Measurements from ENCODE around the gene ISY1. TPM values are rescaled to one million over a fixed set of nuclear protein-coding genes. Genes with fewer than 3 reads are reported as not detected.

Gene ISY1
- total and polyA plus RNA-seq, 7 donors, result 18.0 to 31.2 (median 25.2) TPM

DNA sequence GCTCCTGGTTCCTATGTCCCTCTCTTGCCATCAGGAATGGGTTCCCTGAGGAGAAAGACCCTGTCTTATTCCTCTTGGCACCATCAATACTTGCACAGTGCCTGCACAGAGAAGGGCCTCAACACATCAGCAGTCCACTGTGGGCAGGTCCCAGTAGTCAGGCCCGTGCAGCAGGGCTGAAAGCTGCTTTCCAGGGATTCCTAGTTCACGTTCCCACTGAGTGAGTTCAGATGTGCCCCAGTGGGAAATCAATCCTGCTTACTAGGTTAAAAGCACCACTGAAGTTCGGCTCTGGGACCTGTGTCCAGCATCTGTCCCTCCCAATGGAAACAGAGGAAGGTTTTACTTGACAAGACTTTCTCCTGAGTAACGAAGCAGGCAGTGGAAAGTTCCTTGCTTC, 55.0 kb downstream of the ISY1 start:
- 93% methylated on average over 4 of the region's 4 CpGs for WGBS, 2 donors
- H3K36me3 ChIP-seq, result peaks cover 0 to 7% (median 0%) of the 10 kb centered on the region in 4 donors
- intact Hi-C loops (cut with DNase I), result no loop called here
- no peak for DNase-seq
- H3K27ac ChIP-seq, result no peak overlapping the region
- H3K9me3 ChIP-seq, result no peaks in the 10 kb centered on the region
- H3K27me3 ChIP-seq, result no peaks in the 10 kb centered on the region
- no peak for TF ChIP-seq POLR2AphosphoS5 (IDR thresholded peaks at IDR 0.05)
- no peak for TF ChIP-seq EP300 (IDR thresholded peaks at IDR 0.05)
- TF ChIP-seq POLR2A (IDR thresholded peaks at IDR 0.05), result no peak
- TF ChIP-seq, protein P1, sequence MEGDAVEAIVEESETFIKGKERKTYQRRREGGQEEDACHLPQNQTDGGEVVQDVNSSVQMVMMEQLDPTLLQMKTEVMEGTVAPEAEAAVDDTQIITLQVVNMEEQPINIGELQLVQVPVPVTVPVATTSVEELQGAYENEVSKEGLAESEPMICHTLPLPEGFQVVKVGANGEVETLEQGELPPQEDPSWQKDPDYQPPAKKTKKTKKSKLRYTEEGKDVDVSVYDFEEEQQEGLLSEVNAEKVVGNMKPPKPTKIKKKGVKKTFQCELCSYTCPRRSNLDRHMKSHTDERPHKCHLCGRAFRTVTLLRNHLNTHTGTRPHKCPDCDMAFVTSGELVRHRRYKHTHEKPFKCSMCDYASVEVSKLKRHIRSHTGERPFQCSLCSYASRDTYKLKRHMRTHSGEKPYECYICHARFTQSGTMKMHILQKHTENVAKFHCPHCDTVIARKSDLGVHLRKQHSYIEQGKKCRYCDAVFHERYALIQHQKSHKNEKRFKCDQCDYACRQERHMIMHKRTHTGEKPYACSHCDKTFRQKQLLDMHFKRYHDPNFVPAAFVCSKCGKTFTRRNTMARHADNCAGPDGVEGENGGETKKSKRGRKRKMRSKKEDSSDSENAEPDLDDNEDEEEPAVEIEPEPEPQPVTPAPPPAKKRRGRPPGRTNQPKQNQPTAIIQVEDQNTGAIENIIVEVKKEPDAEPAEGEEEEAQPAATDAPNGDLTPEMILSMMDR (IDR thresholded peaks at IDR 0.05), result no peak
- H3K4me1 ChIP-seq, result peaks cover 0 to 10% (median 0%) of the 10 kb centered on the region in 4 donors
- no peak overlapping the region for H3K4me3 ChIP-seq

DNA sequence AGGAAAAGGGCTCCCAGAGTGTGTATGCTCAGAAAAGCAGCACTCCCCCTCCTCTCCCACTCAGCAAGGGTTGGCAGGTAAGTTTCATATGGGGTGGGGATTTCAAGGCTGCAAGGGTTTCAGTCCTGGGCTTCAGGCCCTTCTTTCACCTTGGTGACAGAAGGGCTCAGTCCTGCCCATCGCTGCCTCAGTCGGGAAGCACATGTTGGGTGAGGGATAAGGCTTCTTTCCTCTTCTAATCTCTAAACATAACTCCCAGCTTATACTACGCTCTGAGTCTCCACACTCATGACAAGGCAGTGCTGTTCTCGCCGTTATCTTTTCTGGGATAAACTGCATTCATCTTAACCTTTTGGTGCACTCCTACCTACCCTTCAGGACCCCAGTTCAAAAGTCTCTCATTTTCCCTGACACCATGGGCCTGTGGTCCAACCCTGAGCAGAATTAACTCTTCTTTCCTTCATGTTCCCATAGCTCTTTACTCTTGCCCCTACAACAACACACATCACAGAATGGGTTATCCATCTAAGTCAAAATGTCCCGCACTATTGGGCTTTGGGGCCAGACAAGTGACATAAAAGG, 56.3 kb downstream of the ISY1 start:
- no peaks in the 10 kb centered on the region for H3K27me3 ChIP-seq
- peaks cover 0 to 3% (median 0%) of the 10 kb centered on the region in 4 donors for H3K36me3 ChIP-seq
- H3K27ac ChIP-seq, result no peak overlapping the region
- DNase-seq, result no peak
- 94 to 95% methylated on average over 6 of the region's 6 CpGs for WGBS, 2 donors
- H3K9me3 ChIP-seq, result no peaks in the 10 kb centered on the region
- intact Hi-C loops (cut with DNase I), result no loop called here
- no peak overlapping the region for H3K4me3 ChIP-seq
- TF ChIP-seq, protein P1 (IDR thresholded peaks at IDR 0.05), result no peak
- peaks cover 0 to 10% (median 0%) of the 10 kb centered on the region in 4 donors for H3K4me1 ChIP-seq

GRCh38 chr3:129104051-129104450, 56.8 kb downstream of the ISY1 start:
- peaks cover 0 to 10% (median 0%) of the 10 kb centered on the region in 4 donors for H3K4me1 ChIP-seq
- H3K36me3 ChIP-seq, result no peaks in the 10 kb centered on the region
- H3K4me3 ChIP-seq, result no peak overlapping the region
- no peak for TF ChIP-seq EP300 (IDR thresholded peaks at IDR 0.05)
- no peak for TF ChIP-seq POLR2AphosphoS5 (IDR thresholded peaks at IDR 0.05)
- no peak for TF ChIP-seq POLR2A (IDR thresholded peaks at IDR 0.05)
- TF ChIP-seq, protein P1 (IDR thresholded peaks at IDR 0.05), result no peak
- H3K27ac ChIP-seq, result no peak overlapping the region
- WGBS, 2 donors, result 94 to 96% methylated on average over 6 of the region's 6 CpGs
- no peaks in the 10 kb centered on the region for H3K27me3 ChIP-seq
- intact Hi-C loops (cut with DNase I), result no loop called here
- DNase-seq, result no peak
- no peaks in the 10 kb centered on the region for H3K9me3 ChIP-seq

- Histone ChIP-seq H3K9me3 (no peaks in the 10 kb centered on the region), H3K27me3 (no peaks in the 10 kb centered on the region), H3K27ac (no peak overlapping the region), H3K36me3 (no peaks in the 10 kb centered on the region), H3K4me1 (peaks cover 0 to 10% (median 0%) of the 10 kb centered on the region in 4 donors), H3K4me3 (no peak overlapping the region)
- intact Hi-C loops (cut with DNase I), result no loop called here
- TF ChIP-seq, protein P1 (IDR thresholded peaks at IDR 0.05), result no peak
- TF ChIP-seq EP300 (IDR thresholded peaks at IDR 0.05) (no peak), POLR2A (IDR thresholded peaks at IDR 0.05) (no peak), POLR2AphosphoS5 (IDR thresholded peaks at IDR 0.05) (no peak)
- 87 to 89% methylated on average over 7 of the region's 7 CpGs for WGBS, 2 donors
- DNase-seq, result no peak
Measured at GRCh38 chr3:129103296-129103695, 57.6 kb downstream of the ISY1 start.

Data from sigmoid colon (tissue), 7 donors.